ENCODE measurements around the gene RIMBP3C.
"Not testable (repeated sequence)": the region's sequence is repeated elsewhere in the genome, so short reads cannot be mapped to it uniquely, and the experiment has no call there.

The RIMBP3C gene

DNA sequence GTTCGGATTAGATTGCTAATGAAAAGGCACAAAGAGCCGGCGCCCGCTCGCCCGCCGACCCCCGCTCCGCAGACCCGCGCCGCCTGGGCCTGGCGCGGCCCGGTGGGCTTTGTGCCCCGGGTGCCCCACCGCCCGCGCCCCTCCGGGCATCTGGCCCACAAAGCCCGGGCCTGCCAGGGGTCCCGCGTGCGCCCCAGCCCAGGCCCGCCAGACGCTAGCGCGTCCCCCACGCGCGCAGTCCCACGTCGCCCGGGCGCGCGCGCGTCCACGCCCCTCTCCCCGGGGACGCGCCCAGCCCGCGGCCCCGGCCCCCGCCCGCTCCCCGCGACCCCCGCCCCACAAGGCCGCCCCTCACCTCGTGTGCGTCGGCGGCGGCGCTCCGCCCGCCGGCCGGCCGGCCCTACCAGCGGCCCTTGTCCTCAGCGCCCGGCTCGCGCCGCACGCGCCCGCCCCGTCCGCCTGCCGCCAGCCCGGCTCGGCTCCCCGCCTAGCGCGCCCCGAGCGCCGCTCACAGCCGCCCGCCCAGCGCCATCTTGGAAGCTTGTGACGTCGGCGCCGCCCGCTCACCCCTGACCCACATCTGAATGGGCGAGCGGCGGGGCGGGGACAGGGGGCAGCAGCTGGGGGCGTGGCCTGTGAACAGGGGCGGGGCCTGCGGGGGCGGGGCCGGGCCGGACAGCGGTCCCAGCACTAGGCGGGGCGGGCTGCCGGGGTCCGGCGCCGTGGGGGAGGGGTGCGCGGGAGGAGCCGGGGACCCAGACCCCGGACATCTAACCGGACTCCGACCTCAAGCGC, 34.1 kb downstream of the RIMBP3C start:
- not testable (repeated sequence) for DNase-seq

GRCh38 chr22:21516522-21516921, 34.7 kb downstream of the RIMBP3C start:
- DNase-seq, result not testable (repeated sequence)

DNA sequence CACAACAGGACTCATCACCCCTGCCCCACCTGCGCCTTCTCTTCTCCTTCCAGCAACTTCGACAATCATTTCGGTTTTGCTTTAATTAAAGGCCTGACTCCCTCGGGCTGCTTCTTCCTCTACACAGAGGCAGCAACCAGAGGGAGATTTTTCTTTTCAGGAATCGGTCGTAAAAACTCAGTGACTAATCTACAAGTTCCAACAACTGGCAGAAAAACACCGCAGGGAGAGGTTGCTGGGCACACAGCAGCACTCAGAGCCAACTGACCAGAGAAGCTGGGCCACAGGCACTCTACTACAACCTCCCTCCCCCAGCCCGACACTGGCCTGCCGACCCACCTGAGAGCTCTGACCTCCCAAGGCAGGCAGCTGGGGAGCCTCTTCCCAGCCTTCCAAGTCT, 36.0 kb downstream of the RIMBP3C start:
- not testable (repeated sequence) for DNase-seq

- DNase-seq, result not testable (repeated sequence)
Measured at GRCh38 chr22:21514117-21514516, 37.1 kb downstream of the RIMBP3C start.

- not testable (repeated sequence) for DNase-seq
Measured at GRCh38 chr22:21512022-21512421, 39.2 kb downstream of the RIMBP3C start.

DNA sequence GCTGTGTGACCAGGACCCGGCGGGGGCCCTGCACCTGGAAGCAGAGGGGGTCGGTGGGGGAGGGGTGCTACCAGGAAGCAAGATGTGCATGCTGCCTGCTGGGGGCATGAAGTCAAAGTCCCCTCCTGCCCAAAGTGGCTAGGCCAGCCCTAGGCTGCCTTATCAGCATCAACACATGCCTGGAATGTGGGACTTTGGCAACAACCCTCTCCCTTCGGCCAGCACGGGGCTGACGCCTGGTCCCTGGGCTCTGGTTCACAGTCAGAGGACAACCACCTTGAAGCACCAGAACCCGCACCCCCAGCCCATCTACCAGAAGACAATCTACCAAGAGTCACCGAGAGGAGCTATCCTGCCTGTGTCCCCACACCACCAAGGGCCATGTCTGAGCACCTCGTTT, 40.9 kb downstream of the RIMBP3C start:
- DNase-seq, result not testable (repeated sequence)

- DNase-seq, result not testable (repeated sequence)
Measured at GRCh38 chr22:21499623-21500506, 51.4 kb downstream of the RIMBP3C start.

DNA sequence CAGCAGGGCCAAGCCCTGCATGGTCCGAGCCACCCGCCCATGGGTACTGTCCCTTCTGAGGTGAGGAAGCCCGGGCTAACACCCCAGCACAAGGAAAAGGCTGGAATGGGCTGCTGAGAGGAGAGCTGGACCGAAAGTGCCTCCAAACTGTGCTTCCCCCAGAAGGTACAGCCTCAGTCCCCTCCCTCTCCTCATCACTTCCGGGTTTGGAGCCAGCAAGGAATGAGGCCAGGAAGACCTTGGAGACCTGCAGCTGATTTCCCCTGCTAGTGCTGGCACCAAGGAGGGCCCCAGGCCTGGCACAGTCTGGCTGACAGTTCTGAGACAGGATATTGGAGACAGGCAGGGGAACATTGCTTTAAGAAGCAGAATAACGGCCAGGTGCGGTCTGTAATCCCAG, 52.8 kb downstream of the RIMBP3C start:
- not testable (repeated sequence) for DNase-seq

DNA sequence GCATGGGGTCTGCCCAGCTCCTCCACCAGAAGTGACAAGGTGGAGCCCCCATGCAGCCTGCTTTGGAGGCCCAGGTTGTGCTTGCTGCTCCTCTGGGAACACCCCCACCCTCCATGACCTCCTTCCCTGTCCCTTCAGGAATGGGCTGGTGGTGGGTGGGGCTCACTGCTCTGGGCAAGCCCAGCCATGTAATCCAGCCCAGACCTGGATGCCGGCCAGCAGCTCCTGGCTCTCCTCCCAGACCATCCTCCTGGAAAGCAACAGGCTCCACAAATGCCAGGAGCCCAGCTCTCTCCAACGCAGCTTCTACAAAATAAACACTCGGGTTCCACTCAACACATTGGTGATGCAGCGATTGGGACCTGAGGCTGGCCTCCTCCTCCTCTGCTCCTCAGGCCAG, 53.3 kb downstream of the RIMBP3C start:
- DNase-seq, result not testable (repeated sequence)
